A673 (cell line): ENCODE data around the gene FGFBP1. TPM values are rescaled to one million over a fixed set of nuclear protein-coding genes. Genes with fewer than 3 reads are reported as not detected.

Experiments used
- BruUV-seq: library from RNA; stranded (reverse); fragments of 400-500 nt; replicated peaks from 2 replicates; lab custom pipeline; 2021; lab: Mats Ljungman, UMichigan
- CTCF ChIA-PET: fragments of 300-600 bp; sonication (Branson Sonifier 250); formaldehyde crosslinking; loops from one replicate; lab custom pipeline; 2022; ENCODE audit warnings: antibody characterized with exemption; lab: Charles Lee
- POLR2A ChIA-PET: fragments of 300-600 bp; sonication (Branson Sonifier 250); formaldehyde crosslinking; loops from one replicate; lab custom pipeline; 2022; ENCODE audit warnings: antibody characterized with exemption; ENCODE audit not compliant: low non-redundant PET; lab: Charles Lee
- DNase-seq: peaks from one replicate; pipeline ENCODE4 v3.0.0-alpha.2; 2015; ENCODE audit warnings: low spot score
- H3K27ac ChIP-seq: fragments of 200-600 bp; sonication (generic); 2 replicates; pipeline ENCODE4 v1.5.1; 2016; ENCODE audit warnings: mixed run types, low read depth, mild to moderate bottlenecking, mixed read lengths, antibody characterized with exemption, low read length; ENCODE audit not compliant: poor library complexity, severe bottlenecking
- H3K27me3 ChIP-seq: fragments of 200-600 bp; sonication (generic); replicated peaks from 2 replicates; pipeline ENCODE4 v1.6.1; 2017; ENCODE audit warnings: mixed run types, low read depth, mild to moderate bottlenecking, mixed read lengths, antibody characterized with exemption, low read length; ENCODE audit not compliant: insufficient read depth, poor library complexity
- H3K36me3 ChIP-seq: fragments of 200-600 bp; sonication (generic); 2 replicates; pipeline ENCODE4 v1.6.1; 2016; ENCODE audit warnings: mixed run types, mild to moderate bottlenecking, mixed read lengths, antibody characterized with exemption, low read length; ENCODE audit not compliant: insufficient read depth, poor library complexity, severe bottlenecking
- H3K4me1 ChIP-seq: fragments of 200-600 bp; sonication (generic); 2 replicates; pipeline ENCODE4 v1.6.1; 2017; ENCODE audit warnings: mixed run types, mild to moderate bottlenecking, mixed read lengths, antibody characterized with exemption, low read length; ENCODE audit not compliant: insufficient read depth, poor library complexity, severe bottlenecking
- H3K4me3 ChIP-seq: fragments of 200-600 bp; sonication (generic); 2 replicates; pipeline ENCODE4 v1.5.1; 2016; ENCODE audit warnings: low read depth, mixed run types, mild to moderate bottlenecking, mixed read lengths, low read length; ENCODE audit not compliant: poor library complexity, severe bottlenecking
- H3K9me3 ChIP-seq: fragments of 200-600 bp; sonication (generic); 2 replicates; pipeline ENCODE4 v1.6.1; 2016; ENCODE audit warnings: mixed run types, low read depth, mild to moderate bottlenecking, mixed read lengths, antibody characterized with exemption, low read length; ENCODE audit not compliant: poor library complexity, severe bottlenecking
- CTCF ChIP-seq: fragments of 300-800, 200-600 bp; sonication (generic); conservative IDR thresholded peaks from 2 replicates; pipeline ENCODE4 v1.5.1; 2017; ENCODE audit warnings: low read depth, mild to moderate bottlenecking, antibody characterized with exemption, low read length, moderate library complexity, mixed read lengths
- EZH2 ChIP-seq: fragments of 200-600 bp; sonication (generic); IDR thresholded peaks from 2 replicates; pipeline ENCODE4 v1.6.1; 2017; ENCODE audit warnings: borderline replicate concordance, low read depth, mild to moderate bottlenecking, mixed read lengths, antibody characterized with exemption, low read length; ENCODE audit not compliant: poor library complexity, severe bottlenecking
- intact Hi-C: fragments of 100-400 bp; cut with micrococcal nuclease; formaldehyde crosslinking; loops from one replicate; pipeline ENCODE4 v1.10.0; 2022; ENCODE audit not compliant: unreplicated experiment
- total RNA-seq: library from RNA; stranded (reverse); gene quantifications from 2 replicates; pipeline ENCODE4 v1.2.3, GENCODE V29; 2021

The FGFBP1 gene
- total RNA-seq, 1 experiment from 2014 or later = not detected

GRCh38 chr4:15944895-15945294 is 6.4 kb upstream of the FGFBP1 start:
- no peaks in the 10 kb centered on the region for H3K27me3 ChIP-seq
- no peak for TF ChIP-seq EZH2
- TF ChIP-seq CTCF = no peak
- intact Hi-C loops = no loop called here
- POLR2A ChIA-PET = no interaction called here
- H3K4me3 ChIP-seq = no peak overlapping the region
- no peaks in the 10 kb centered on the region for H3K9me3 ChIP-seq
- no peaks in the 10 kb centered on the region for H3K4me1 ChIP-seq
- H3K27ac ChIP-seq = no peak overlapping the region
- no peak for DNase-seq
- BruUV-seq = no TSS peak
- CTCF ChIA-PET = no interaction called here
- H3K36me3 ChIP-seq = no peaks in the 10 kb centered on the region

- Histone ChIP-seq H3K4me3 (no peak overlapping the region), H3K4me1 (no peaks in the 10 kb centered on the region), H3K36me3 (no peaks in the 10 kb centered on the region), H3K9me3 (no peaks in the 10 kb centered on the region), H3K27ac (no peak overlapping the region), H3K27me3 (no peaks in the 10 kb centered on the region)
- POLR2A ChIA-PET = no interaction called here
- no TSS peak for BruUV-seq
- CTCF ChIA-PET = no interaction called here
- intact Hi-C loops = no loop called here
- DNase-seq = no peak
- TF ChIP-seq EZH2 = no peak
- no peak for TF ChIP-seq CTCF
Measured at GRCh38 chr4:15942283-15942682, 3.7 kb upstream of the FGFBP1 start.

GRCh38 chr4:15938182-15938581 is 358 bp downstream of the FGFBP1 start:
- no peak overlapping the region for H3K4me3 ChIP-seq
- POLR2A ChIA-PET = no interaction called here
- TF ChIP-seq EZH2 (no peak), CTCF (no peak)
- no peaks in the 10 kb centered on the region for H3K27me3 ChIP-seq
- H3K27ac ChIP-seq = no peak overlapping the region
- BruUV-seq = no TSS peak
- no peaks in the 10 kb centered on the region for H3K9me3 ChIP-seq
- no peaks in the 10 kb centered on the region for H3K36me3 ChIP-seq
- no peak for DNase-seq
- intact Hi-C loops = no loop called here
- CTCF ChIA-PET = no interaction called here
- no peaks in the 10 kb centered on the region for H3K4me1 ChIP-seq
